D341Med (cell line): ENCODE data around the gene CDKN3.
"Not testable (repeated sequence)": the region's sequence is repeated elsewhere in the genome, so short reads cannot be mapped to it uniquely, and the experiment has no call there.

Experiments used
- DNase-seq: peaks from one replicate; pipeline ENCODE4 v3.0.0; 2012; ENCODE audit warnings: low spot score

The CDKN3 gene

GRCh38 chr14:54456820-54457608, 60.2 kb downstream of the CDKN3 start:
- DNase-seq, result not testable (repeated sequence)

- no peak for DNase-seq
Measured at GRCh38 chr14:54457609-54457996, 60.8 kb downstream of the CDKN3 start.

- not testable (repeated sequence) for DNase-seq
Measured at GRCh38 chr14:54458536-54458935, 61.7 kb downstream of the CDKN3 start.

GRCh38 chr14:54459106-54459505, 62.3 kb downstream of the CDKN3 start:
- no peak for DNase-seq

DNA sequence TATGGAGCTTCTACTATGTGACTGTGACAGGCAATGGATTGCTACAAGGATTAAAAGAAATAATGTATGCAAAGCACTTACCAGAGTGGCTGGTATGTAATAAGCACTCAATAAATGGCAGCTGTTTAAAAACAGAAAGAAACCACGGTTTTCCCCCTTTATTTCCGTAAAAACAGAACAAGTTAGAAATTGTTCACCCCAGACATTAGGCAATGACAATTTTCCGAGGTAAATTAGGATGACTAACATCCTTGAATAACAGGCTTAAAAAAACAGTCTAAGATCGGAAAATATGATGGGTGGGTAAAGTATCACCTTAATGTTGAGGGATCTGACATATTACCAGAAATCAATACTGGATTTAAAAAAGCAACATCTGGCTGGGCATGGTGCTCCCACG, 65.2 kb downstream of the CDKN3 start:
- DNase-seq, result no peak

DNA sequence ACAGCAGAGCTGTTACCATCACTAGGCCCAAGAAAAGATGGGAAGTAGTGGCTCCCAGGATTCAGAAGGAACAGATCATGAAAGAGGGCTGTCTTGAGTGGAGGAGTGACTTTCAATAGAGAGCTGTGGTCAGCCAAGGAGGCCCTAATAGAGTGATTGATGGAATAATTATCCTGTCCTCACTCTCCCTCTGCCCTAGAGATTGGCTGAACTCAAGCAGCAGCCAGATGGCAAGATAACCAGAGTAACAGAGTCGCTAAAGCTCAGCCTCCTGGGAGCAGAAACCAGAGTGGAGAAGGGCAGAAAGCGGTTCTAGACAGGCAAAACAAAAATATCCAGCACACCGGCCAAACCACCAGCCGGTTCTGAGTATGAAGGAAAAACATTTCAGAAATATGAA, 68.8 kb downstream of the CDKN3 start:
- DNase-seq, result peak; percentile 71

GRCh38 chr14:54467280-54467679, 70.5 kb downstream of the CDKN3 start:
- DNase-seq, result no peak
